ENCODE data around the gene CMKLR1.

DNA sequence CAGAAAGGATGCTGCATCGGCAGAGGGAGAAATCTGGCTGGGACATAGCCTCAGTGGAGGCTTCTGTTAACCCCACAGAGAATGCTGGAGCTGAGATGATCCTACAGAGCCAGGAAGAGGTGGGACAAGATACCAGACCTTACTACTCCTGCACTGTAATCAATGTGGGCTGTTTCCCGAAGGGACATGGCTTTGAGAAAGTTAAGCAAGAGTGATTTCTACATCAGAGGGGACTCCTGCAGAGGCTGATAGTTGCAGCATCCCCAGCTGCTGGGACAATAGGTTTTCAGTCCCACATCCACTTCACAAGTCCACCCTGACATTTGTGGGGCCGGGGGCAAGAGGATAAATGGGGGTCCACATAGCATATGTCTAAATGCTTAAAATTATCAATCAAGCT lies 22.5 kb upstream of the CMKLR1 start:
- TF ChIP-seq, protein P1, sequence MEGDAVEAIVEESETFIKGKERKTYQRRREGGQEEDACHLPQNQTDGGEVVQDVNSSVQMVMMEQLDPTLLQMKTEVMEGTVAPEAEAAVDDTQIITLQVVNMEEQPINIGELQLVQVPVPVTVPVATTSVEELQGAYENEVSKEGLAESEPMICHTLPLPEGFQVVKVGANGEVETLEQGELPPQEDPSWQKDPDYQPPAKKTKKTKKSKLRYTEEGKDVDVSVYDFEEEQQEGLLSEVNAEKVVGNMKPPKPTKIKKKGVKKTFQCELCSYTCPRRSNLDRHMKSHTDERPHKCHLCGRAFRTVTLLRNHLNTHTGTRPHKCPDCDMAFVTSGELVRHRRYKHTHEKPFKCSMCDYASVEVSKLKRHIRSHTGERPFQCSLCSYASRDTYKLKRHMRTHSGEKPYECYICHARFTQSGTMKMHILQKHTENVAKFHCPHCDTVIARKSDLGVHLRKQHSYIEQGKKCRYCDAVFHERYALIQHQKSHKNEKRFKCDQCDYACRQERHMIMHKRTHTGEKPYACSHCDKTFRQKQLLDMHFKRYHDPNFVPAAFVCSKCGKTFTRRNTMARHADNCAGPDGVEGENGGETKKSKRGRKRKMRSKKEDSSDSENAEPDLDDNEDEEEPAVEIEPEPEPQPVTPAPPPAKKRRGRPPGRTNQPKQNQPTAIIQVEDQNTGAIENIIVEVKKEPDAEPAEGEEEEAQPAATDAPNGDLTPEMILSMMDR (IDR thresholded peaks at IDR 0.05), result no peak
- TF ChIP-seq EP300 (IDR thresholded peaks at IDR 0.05), result no peak

Measured in gastroesophageal sphincter (tissue), 3 donors.